ENCODE data around the gene CHMP2B.

CHMP2B gene

GRCh38 chr3:87219611-87220010 is 7.5 kb upstream of the CHMP2B start:
- H3K4me1 ChIP-seq (ENCODE audit: insufficient read depth, poor library complexity, severe bottlenecking): no peaks in the 10 kb centered on the region
- no peak overlapping the region for H3K4me3 ChIP-seq (ENCODE audit: severe bottlenecking)
- DNase-seq (ENCODE audit: low spot score): no peak
- no peak for ATAC-seq (ENCODE audit: low read depth)
- no peak overlapping the region for H3K27ac ChIP-seq (ENCODE audit: poor library complexity, severe bottlenecking)
- H3K36me3 ChIP-seq (ENCODE audit: low read depth): no peaks in the 10 kb centered on the region
- no peaks in the 10 kb centered on the region for H3K27me3 ChIP-seq (ENCODE audit: insufficient read depth, poor library complexity, severe bottlenecking)
- H3K9me3 ChIP-seq (ENCODE audit: severe bottlenecking): no peaks in the 10 kb centered on the region
- TF ChIP-seq CTCF (IDR thresholded peaks at IDR 0.05; ENCODE audit: poor library complexity, severe bottlenecking): no peak

- TF ChIP-seq CTCF (IDR thresholded peaks at IDR 0.05; ENCODE audit: poor library complexity, severe bottlenecking): no peak
- no peak overlapping the region for H3K4me3 ChIP-seq (ENCODE audit: severe bottlenecking)
- no peaks in the 10 kb centered on the region for H3K9me3 ChIP-seq (ENCODE audit: severe bottlenecking)
- no peaks in the 10 kb centered on the region for H3K27me3 ChIP-seq (ENCODE audit: insufficient read depth, poor library complexity, severe bottlenecking)
- DNase-seq (ENCODE audit: low spot score) (no peak), ATAC-seq (ENCODE audit: low read depth) (no peak)
- peaks cover 8% of the 10 kb centered on the region; the same call in 1 of the 2 replicates for H3K36me3 ChIP-seq (ENCODE audit: low read depth)
- no peak overlapping the region for H3K27ac ChIP-seq (ENCODE audit: poor library complexity, severe bottlenecking)
- peaks cover 5% of the 10 kb centered on the region for H3K4me1 ChIP-seq (ENCODE audit: insufficient read depth, poor library complexity, severe bottlenecking)
These were observed 1.4 kb upstream of the CHMP2B start for GRCh38 chr3:87225659-87226058.

- peaks cover 7% of the 10 kb centered on the region for H3K4me1 ChIP-seq (ENCODE audit: insufficient read depth, poor library complexity, severe bottlenecking)
- DNase-seq (ENCODE audit: low spot score) (no peak), ATAC-seq (ENCODE audit: low read depth) (peak; percentile 2; the same call in 1 of the 3 replicates)
- H3K9me3 ChIP-seq (ENCODE audit: severe bottlenecking): no peaks in the 10 kb centered on the region
- no peaks in the 10 kb centered on the region for H3K27me3 ChIP-seq (ENCODE audit: insufficient read depth, poor library complexity, severe bottlenecking)
- H3K27ac ChIP-seq (ENCODE audit: poor library complexity, severe bottlenecking): peak overlapping the region; percentile 84
- no peak for TF ChIP-seq CTCF (IDR thresholded peaks at IDR 0.05; ENCODE audit: poor library complexity, severe bottlenecking)
- peak overlapping the region; percentile 89 for H3K4me3 ChIP-seq (ENCODE audit: severe bottlenecking)
- H3K36me3 ChIP-seq (ENCODE audit: low read depth): peaks cover 21% of the 10 kb centered on the region
These were observed 681 bp downstream of the CHMP2B start for GRCh38 chr3:87227835-87228144.

- H3K27ac ChIP-seq (ENCODE audit: poor library complexity, severe bottlenecking): peak overlapping the region; percentile 84
These were observed 1.2 kb downstream of the CHMP2B start for GRCh38 chr3:87228316-87228715.

More at GRCh38 chr3:87228316-87228715, 1.2 kb downstream of the CHMP2B start:
- TF ChIP-seq CTCF (IDR thresholded peaks at IDR 0.05; ENCODE audit: poor library complexity, severe bottlenecking): no peak
- Histone ChIP-seq H3K4me3 (ENCODE audit: severe bottlenecking) (peak overlapping the region; percentile 89), H3K4me1 (ENCODE audit: insufficient read depth, poor library complexity, severe bottlenecking) (peaks cover 8% of the 10 kb centered on the region), H3K9me3 (ENCODE audit: severe bottlenecking) (no peaks in the 10 kb centered on the region), H3K27me3 (ENCODE audit: insufficient read depth, poor library complexity, severe bottlenecking) (no peaks in the 10 kb centered on the region), H3K36me3 (ENCODE audit: low read depth) (peaks cover 22% of the 10 kb centered on the region)
- DNase-seq (ENCODE audit: low spot score): no peak
- ATAC-seq (ENCODE audit: low read depth): peak; percentile 63

Measured in RWPE2 (cell line).